GM12875 (cell line): ENCODE measurements around the gene CA10.
A peak's percentile ranks its signal among the peaks of the same experiment; 100 is the strongest.

Source experiments
- H3K4me3 ChIP-seq: one replicate; pipeline ENCODE4 v1.5.1; 2011; ENCODE audit warnings: low read depth, low read length, control low read depth
- CTCF ChIP-seq: IDR thresholded peaks from 2 replicates; pipeline ENCODE4 v1.5.1; 2011; ENCODE audit warnings: low read depth, mild to moderate bottlenecking, control low read depth, inconsistent platforms, low read length, moderate library complexity, borderline replicate concordance; ENCODE audit not compliant: insufficient read depth

Gene CA10

DNA sequence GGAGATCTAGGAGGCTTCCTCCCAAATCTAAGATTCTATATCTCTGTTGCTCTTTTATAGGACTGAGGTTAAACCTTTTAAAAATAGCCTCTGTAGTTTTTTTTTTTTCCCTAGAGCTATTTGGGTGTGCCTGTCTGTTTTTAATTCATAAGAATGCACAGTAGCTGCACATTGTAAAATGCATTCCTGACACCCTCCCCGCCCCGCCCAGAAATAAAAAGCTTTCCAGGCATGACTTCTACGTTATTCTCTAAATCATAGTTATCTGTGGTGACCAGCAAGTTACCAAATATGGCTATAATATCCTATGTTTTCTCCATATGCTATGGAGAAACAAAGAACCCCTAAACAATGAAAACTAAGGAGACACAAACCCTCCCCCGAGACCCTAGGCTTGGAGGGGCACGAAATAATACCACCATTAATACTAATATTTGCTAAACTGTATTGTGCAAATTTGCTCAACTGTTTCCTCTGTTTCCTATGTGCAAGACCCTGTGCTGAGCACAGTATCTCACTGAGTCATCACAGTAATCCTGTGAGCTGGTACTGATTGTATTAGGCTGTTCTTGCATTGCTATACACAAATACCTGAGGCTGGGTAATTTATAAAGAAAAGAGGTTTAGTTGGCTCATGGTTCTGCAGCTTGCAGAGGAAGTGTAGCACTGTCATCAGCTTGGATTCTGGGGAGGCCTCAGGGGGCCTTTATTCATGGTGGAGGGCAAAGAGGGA, 388.3 kb downstream of the CA10 start:
- H3K4me3 ChIP-seq: no peak overlapping the region
- TF ChIP-seq CTCF: no peak

DNA sequence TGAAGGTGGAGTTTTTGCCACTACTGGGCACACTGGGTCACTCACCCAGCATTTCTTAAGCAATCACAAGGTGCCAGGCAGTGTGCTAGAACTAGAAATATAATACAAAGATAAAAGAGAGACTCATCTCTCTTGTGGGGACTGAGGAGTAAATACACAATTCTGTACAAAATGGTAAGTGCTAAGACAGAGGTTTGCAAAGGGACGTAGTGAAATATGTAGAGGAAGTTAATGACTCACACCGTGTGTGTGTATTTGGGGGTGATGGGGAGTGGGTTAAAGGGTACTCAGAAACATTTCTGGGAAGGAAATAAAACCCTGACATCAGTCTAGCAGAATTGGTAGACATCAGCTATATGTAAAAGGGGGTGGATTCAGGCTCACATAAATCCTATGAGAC, 389.3 kb downstream of the CA10 start:
- TF ChIP-seq CTCF: no peak
- H3K4me3 ChIP-seq: no peak overlapping the region

DNA sequence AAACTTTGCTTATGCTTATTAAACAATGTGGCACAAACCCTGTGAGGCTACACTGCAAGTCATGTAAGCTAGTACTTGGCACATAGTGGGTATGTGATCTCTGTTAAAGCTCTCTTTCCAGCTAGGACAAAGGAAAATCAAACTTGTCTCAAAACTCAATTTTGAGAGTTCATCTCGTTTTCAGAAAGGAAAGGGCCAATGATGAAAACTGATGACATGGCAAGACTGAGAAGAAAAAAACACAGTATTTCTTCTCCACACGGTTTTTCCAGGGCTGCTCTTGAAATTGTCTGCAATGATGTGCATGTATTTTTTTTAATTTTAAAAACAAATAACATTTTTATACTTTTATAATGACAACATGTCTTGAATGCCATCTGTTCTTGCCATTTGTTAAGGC, 389.8 kb downstream of the CA10 start:
- TF ChIP-seq CTCF: no peak
- H3K4me3 ChIP-seq: no peak overlapping the region

- no peak for TF ChIP-seq CTCF
- H3K4me3 ChIP-seq: no peak overlapping the region
These were observed 391.2 kb downstream of the CA10 start for GRCh38 chr17:51767287-51767686.

GRCh38 chr17:51765282-51766135, 393.0 kb downstream of the CA10 start:
- H3K4me3 ChIP-seq: no peak overlapping the region
- no peak for TF ChIP-seq CTCF

DNA sequence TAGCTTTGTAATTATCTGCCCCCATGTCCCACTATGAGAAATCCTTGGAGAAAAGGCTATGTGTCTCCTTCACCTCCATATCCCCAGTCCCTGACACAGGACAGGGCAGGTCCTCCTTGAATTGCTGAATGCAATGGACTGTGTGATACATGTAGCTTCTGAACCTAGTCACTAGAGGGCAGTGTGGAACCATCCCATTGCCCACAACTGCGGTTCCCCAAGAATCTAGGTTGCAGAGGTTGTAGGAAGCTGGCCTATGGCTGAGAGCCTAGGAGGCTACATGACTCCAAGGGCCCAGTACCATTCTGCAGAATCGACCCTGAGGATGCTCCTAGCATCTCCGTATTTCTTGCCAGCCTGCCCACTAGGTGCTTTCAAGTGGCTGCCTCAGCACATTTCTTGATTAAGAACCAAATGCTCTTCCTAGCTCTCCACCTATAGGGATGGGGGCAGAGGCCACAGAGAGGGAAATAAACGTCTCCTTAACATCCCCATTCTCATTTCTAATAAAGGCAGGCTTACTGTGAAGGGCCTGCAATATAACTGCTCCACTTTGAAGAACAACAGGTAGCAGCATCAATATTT, 394.0 kb downstream of the CA10 start:
- TF ChIP-seq CTCF: peak; percentile 86
- H3K4me3 ChIP-seq: no peak overlapping the region
